ENCODE data around the gene SLC25A21.

The SLC25A21 gene

GRCh38 chr14:36683083-36683724 lies 489.2 kb downstream of the SLC25A21 start:
- no peak for DNase-seq

GRCh38 chr14:36682338-36682737 lies 490.1 kb downstream of the SLC25A21 start:
- no peak for DNase-seq

- no peak for DNase-seq
These were observed 496.2 kb downstream of the SLC25A21 start for GRCh38 chr14:36676236-36676635.

- no peak for DNase-seq
These were observed 496.8 kb downstream of the SLC25A21 start for GRCh38 chr14:36675581-36675980.

- DNase-seq, result no peak
These were observed 497.7 kb downstream of the SLC25A21 start for GRCh38 chr14:36674659-36675058.

- DNase-seq, result no peak
These were observed 500.3 kb downstream of the SLC25A21 start for GRCh38 chr14:36672095-36672494.

GRCh38 chr14:36671149-36671548 lies 501.3 kb downstream of the SLC25A21 start:
- no peak for DNase-seq

GRCh38 chr14:36667679-36668078 lies 504.7 kb downstream of the SLC25A21 start:
- DNase-seq, result no peak

GRCh38 chr14:36666416-36667206 lies 505.8 kb downstream of the SLC25A21 start:
- DNase-seq, result no peak

- no peak for DNase-seq
These were observed 506.5 kb downstream of the SLC25A21 start for GRCh38 chr14:36665887-36666415.

- DNase-seq, result no peak
These were observed 507.8 kb downstream of the SLC25A21 start for GRCh38 chr14:36664322-36665193.

- no peak for DNase-seq
These were observed 508.7 kb downstream of the SLC25A21 start for GRCh38 chr14:36663404-36664321.

- no peak for DNase-seq
These were observed 509.6 kb downstream of the SLC25A21 start for GRCh38 chr14:36662543-36663403.

GRCh38 chr14:36662258-36662542 lies 510.2 kb downstream of the SLC25A21 start:
- DNase-seq, result no peak

- DNase-seq, result no peak
These were observed 510.7 kb downstream of the SLC25A21 start, which contains the start of gene PAX9 for GRCh38 chr14:36661506-36662257. Gene PAX9, plus strand, starts transcription at chr14:36661860. Its CDS starts 230 bp downstream, at chr14:36662090.

GRCh38 chr14:36660736-36661505 lies 511.5 kb downstream of the SLC25A21 start:
- no peak for DNase-seq

GRCh38 chr14:36659822-36660735 lies 512.3 kb downstream of the SLC25A21 start:
- no peak for DNase-seq

Data from activated effector memory CD4-positive, alpha-beta T cell treated with Interleukin-2 at 50 U/mL for 16 hours (primary cell).